Esophagus muscularis mucosa (tissue), 4 donors: ENCODE results near the gene P4HB. TPM values are rescaled to one million over a fixed set of nuclear protein-coding genes. Genes with fewer than 3 reads are reported as not detected.

ENCODE experiments used
- DNase-seq: peaks from one replicate; pipeline ENCODE4 v3.0.0-alpha.2; 2017; ENCODE audit errors: extremely low spot score
- H3K27ac ChIP-seq, 4 donors: fragments of 200-600 bp; sonication (generic); replicated peaks in 1 of 4; 1 replicate in 3 of 4; 2 replicates in 1 of 4; pipeline ENCODE4 v1.5.1; 2016 to 2019; ENCODE audit warnings: mild to moderate bottlenecking in 1 of 4
- H3K27me3 ChIP-seq, 4 donors: fragments of 200-600 bp; sonication (generic); one replicate each; pipeline versions ENCODE4 v1.5.1 to v1.6.0; 2016 to 2019
- H3K36me3 ChIP-seq, 4 donors: fragments of 200-600 bp; sonication (generic); one replicate each; pipeline ENCODE4 v1.5.1; 2016 to 2019
- H3K4me1 ChIP-seq, 4 donors: fragments of 200-600 bp; sonication (generic); one replicate each; pipeline ENCODE4 v1.5.1; 2016 to 2019
- H3K4me3 ChIP-seq, 4 donors: fragments of 200-600 bp; sonication (generic); 1 replicate in 2 of 4; 2 replicates in 2 of 4; pipeline ENCODE4 v1.5.1; 2016 to 2019; ENCODE audit warnings: mild to moderate bottlenecking in 4 of 4, moderate library complexity in 1 of 4
- H3K9me3 ChIP-seq, 4 donors: fragments of 200-600 bp; sonication (generic); 1 replicate in 3 of 4; 2 replicates in 1 of 4; pipeline ENCODE4 v1.5.1; 2016 to 2019
- EP300 ChIP-seq: sonication (generic); formaldehyde crosslinking; IDR thresholded peaks from one replicate; pipeline ENCODE4 v1.6.1; 2017; ENCODE audit warnings: antibody characterized with exemption
- POLR2A ChIP-seq: fragments of 450-650 bp; IDR thresholded peaks from one replicate; pipeline ENCODE4 v1.6.1; 2017; ENCODE audit warnings: antibody characterized with exemption, moderate library complexity, mild to moderate bottlenecking, low read depth
- POLR2AphosphoS5 ChIP-seq, 2 donors: sonication (generic); formaldehyde crosslinking; IDR thresholded peaks; one replicate each; pipeline ENCODE4 v1.6.1; 2017; ENCODE audit warnings: antibody characterized with exemption in 2 of 2
- WGBS: methylation state at CpG from one replicate; pipeline ENCODE4 v1.1.5; 2018; 5-methylcytosine and 5-hydroxymethylcytosine counted together
- intact Hi-C: fragments of 100-400 bp; cut with DNase I; formaldehyde crosslinking; loops from one replicate; pipeline ENCODE4 v1.15.1; 2023
- total RNA-seq, 4 donors: library from RNA; depleted of rRNA; stranded (reverse); fragments of >200 nt; gene quantifications; one replicate each; pipeline versions ENCODE4 v1.1.0 to v1.2.1, GENCODE V29; 2016
- TF ChIP-seq, protein P1 (sequence below), 3 experiments: fragments of 200-600 bp in 2 of 3; fragments of 450-650 bp in 1 of 3; sonication (generic) in 2 of 3; IDR thresholded peaks; one replicate each; pipeline ENCODE4 v1.5.1; 2017 to 2019; ENCODE audit warnings: antibody characterized with exemption in 3 of 3, mild to moderate bottlenecking in 2 of 3, moderate library complexity in 1 of 3

P4HB gene
- total RNA-seq, 4 donors from 2014 or later, result 269 to 334 (median 313) TPM

GRCh38 chr17:81884968-81885367 lies 24.6 kb upstream of the P4HB start:
- no peak for DNase-seq
- TF ChIP-seq EP300, result no peak
- no peak for TF ChIP-seq POLR2A
- TF ChIP-seq, protein P1, sequence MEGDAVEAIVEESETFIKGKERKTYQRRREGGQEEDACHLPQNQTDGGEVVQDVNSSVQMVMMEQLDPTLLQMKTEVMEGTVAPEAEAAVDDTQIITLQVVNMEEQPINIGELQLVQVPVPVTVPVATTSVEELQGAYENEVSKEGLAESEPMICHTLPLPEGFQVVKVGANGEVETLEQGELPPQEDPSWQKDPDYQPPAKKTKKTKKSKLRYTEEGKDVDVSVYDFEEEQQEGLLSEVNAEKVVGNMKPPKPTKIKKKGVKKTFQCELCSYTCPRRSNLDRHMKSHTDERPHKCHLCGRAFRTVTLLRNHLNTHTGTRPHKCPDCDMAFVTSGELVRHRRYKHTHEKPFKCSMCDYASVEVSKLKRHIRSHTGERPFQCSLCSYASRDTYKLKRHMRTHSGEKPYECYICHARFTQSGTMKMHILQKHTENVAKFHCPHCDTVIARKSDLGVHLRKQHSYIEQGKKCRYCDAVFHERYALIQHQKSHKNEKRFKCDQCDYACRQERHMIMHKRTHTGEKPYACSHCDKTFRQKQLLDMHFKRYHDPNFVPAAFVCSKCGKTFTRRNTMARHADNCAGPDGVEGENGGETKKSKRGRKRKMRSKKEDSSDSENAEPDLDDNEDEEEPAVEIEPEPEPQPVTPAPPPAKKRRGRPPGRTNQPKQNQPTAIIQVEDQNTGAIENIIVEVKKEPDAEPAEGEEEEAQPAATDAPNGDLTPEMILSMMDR (IDR thresholded peaks at IDR 0.05), result no peak
- no peak for TF ChIP-seq POLR2AphosphoS5 (IDR thresholded peaks at IDR 0.05)
- no peaks in the 10 kb centered on the region for H3K9me3 ChIP-seq
- no peaks in the 10 kb centered on the region for H3K27me3 ChIP-seq
- H3K36me3 ChIP-seq, result peaks cover 35 to 84% (median 74%) of the 10 kb centered on the region in 4 donors
- H3K27ac ChIP-seq, result no peak overlapping the region
- 91% methylated on average over 5 of the region's 5 CpGs for WGBS
- intact Hi-C loops, result no loop called here
- H3K4me3 ChIP-seq, result no peak overlapping the region
- peaks cover 7 to 12% (median 11%) of the 10 kb centered on the region in 4 donors for H3K4me1 ChIP-seq

DNA sequence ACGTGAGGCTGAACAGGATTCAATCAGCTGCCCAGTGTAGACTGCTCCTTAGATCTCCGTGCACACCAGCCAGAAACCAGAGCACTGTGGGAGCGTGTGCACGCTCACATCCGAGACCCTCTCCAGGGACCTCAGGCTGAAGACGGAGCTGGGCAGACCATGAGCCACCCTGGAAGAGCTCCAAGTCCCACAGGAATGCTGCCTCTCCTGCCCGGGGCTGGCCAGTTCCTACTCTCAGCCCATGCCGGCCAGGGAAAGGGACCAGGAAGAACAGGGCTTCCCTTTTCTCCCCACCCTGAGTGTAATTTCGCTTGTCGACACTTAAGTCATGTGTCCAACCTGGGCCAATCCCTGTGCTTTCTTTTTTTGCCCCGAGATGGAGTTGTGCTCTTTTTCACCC lies 24.2 kb upstream of the P4HB start:
- 53% methylated on average over 9 of the region's 11 CpGs for WGBS
- no peaks in the 10 kb centered on the region for H3K9me3 ChIP-seq

GRCh38 chr17:81879121-81879520 lies 18.8 kb upstream of the P4HB start:
- intact Hi-C loops, result no loop called here
- DNase-seq, result no peak
- 87% methylated on average over 5 of the region's 5 CpGs for WGBS
- Histone ChIP-seq H3K4me1 (no peaks in the 10 kb centered on the region), H3K9me3 (no peaks in the 10 kb centered on the region), H3K27me3 (no peaks in the 10 kb centered on the region), H3K27ac (no peak overlapping the region), H3K4me3 (no peak overlapping the region), H3K36me3 (peaks cover 7 to 44% (median 33%) of the 10 kb centered on the region in 4 donors)
- TF ChIP-seq, protein P1 (IDR thresholded peaks at IDR 0.05), result no peak
- TF ChIP-seq POLR2A, result no peak
- TF ChIP-seq POLR2AphosphoS5 (IDR thresholded peaks at IDR 0.05), result no peak
- no peak for TF ChIP-seq EP300

More for the DNA sequence above, 24.2 kb upstream of the P4HB start:
- intact Hi-C loops, result no loop called here
- H3K4me3 ChIP-seq, result no peak overlapping the region
- no peak for DNase-seq
- peaks cover 2 to 8% (median 6%) of the 10 kb centered on the region in 4 donors for H3K4me1 ChIP-seq
- TF ChIP-seq POLR2A (no peak), EP300 (no peak), POLR2AphosphoS5 (IDR thresholded peaks at IDR 0.05) (no peak)
- TF ChIP-seq, protein P1 (IDR thresholded peaks at IDR 0.05), result no peak
- no peaks in the 10 kb centered on the region for H3K27me3 ChIP-seq
- peaks cover 35 to 83% (median 74%) of the 10 kb centered on the region in 4 donors for H3K36me3 ChIP-seq
- no peak overlapping the region for H3K27ac ChIP-seq

GRCh38 chr17:81878294-81878693 lies 18.0 kb upstream of the P4HB start:
- H3K27me3 ChIP-seq, result no peaks in the 10 kb centered on the region
- H3K4me3 ChIP-seq, result no peak overlapping the region
- H3K4me1 ChIP-seq, result peaks cover 0 to 1% (median under 1%) of the 10 kb centered on the region in 4 donors
- intact Hi-C loops, result no loop called here
- no peak overlapping the region for H3K27ac ChIP-seq
- H3K36me3 ChIP-seq, result peaks cover 7 to 35% (median 26%) of the 10 kb centered on the region in 4 donors
- no peak for DNase-seq
- no peaks in the 10 kb centered on the region for H3K9me3 ChIP-seq
- 93% methylated on average over 3 of the region's 3 CpGs for whole genome bisulfite sequencing
- TF ChIP-seq POLR2A (no peak), POLR2AphosphoS5 (IDR thresholded peaks at IDR 0.05) (no peak), EP300 (no peak)
- TF ChIP-seq, protein P1 (IDR thresholded peaks at IDR 0.05), result no peak

DNA sequence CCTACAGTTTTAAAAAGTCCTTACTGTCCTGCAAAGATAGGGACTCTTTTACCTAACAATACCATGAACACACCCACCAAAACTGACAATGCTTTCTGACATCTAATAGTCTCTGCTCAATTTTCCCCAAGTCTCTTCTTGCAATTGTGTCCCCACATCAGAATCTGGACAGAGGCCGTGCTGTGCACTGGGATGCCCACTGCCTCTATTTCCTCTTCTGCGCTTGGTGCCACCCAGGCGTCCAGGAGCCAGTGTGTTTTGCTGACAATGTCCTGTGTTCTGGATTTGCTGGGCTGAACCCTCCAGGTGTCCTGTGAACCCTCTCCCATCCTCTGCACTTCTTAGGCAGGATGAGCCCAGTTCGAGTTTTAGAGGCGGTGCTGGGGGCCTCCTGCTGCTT lies 17.2 kb upstream of the P4HB start:
- Histone ChIP-seq H3K27me3 (no peaks in the 10 kb centered on the region), H3K4me3 (no peak overlapping the region), H3K9me3 (no peaks in the 10 kb centered on the region), H3K36me3 (peaks cover 2 to 34% (median 23%) of the 10 kb centered on the region in 4 donors), H3K27ac (no peak overlapping the region), H3K4me1 (peaks cover 4 to 9% (median 7%) of the 10 kb centered on the region in 4 donors)
- intact Hi-C loops, result no loop called here
- no peak for DNase-seq
- TF ChIP-seq POLR2AphosphoS5 (IDR thresholded peaks at IDR 0.05), result no peak
- no peak for TF ChIP-seq EP300
- TF ChIP-seq, protein P1 (IDR thresholded peaks at IDR 0.05), result no peak
- no peak for TF ChIP-seq POLR2A
- WGBS, result 98% methylated on average over 5 of the region's 5 CpGs
